GM21723 (cell line): ENCODE measurements around the gene MLST8.

Experiments
- ATAC-seq: cut with Tn5 transposase; IDR thresholded peaks from one replicate; pipeline ENCODE4 v1.9.1; 2021; ENCODE audit warnings: mild to moderate bottlenecking, moderate library complexity; ENCODE audit not compliant: unreplicated experiment

Gene MLST8

GRCh38 chr16:2173366-2173765, 31.9 kb upstream of the MLST8 start:
- no peak for ATAC-seq

GRCh38 chr16:2173916-2174315, 31.3 kb upstream of the MLST8 start:
- no peak for ATAC-seq

GRCh38 chr16:2174396-2175131, 30.7 kb upstream of the MLST8 start:
- no peak for ATAC-seq

- no peak for ATAC-seq
These were observed 29.8 kb upstream of the MLST8 start for GRCh38 chr16:2175454-2175853.

DNA sequence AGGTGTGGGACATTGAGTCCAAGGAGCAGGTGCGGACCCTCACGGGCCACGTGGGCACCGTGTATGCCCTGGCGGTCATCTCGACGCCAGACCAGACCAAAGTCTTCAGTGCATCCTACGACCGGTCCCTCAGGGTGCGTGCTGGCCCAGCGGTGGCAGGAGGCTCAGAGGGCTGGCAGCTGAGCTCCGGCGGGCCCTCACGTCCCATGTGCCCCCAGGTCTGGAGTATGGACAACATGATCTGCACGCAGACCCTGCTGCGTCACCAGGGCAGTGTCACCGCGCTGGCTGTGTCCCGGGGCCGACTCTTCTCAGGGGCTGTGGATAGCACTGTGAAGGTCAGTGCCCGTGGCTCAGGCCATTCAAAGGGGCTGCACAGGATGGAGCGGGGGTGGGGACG, 29.2 kb upstream of the MLST8 start:
- ATAC-seq, result no peak

DNA sequence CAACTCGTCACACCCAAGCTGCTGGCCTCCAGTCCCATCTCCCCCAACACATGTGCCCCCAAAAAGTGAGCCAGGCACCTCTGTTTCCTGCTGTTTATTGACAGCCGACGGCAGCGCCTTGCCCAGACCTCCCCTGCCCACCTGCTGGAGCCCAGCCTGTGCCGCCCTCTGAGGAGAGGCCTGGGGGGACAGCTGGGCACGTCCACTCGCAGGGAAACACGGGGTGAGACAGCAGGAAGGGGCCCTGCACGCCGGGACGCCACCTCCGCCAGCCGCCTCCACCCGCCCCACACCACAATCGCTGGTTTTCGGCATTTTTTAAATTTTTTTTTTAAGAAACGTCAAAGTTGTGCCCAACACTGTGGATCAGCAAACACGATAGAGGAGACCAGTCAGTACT, 28.2 kb upstream of the MLST8 start:
- ATAC-seq, result no peak

DNA sequence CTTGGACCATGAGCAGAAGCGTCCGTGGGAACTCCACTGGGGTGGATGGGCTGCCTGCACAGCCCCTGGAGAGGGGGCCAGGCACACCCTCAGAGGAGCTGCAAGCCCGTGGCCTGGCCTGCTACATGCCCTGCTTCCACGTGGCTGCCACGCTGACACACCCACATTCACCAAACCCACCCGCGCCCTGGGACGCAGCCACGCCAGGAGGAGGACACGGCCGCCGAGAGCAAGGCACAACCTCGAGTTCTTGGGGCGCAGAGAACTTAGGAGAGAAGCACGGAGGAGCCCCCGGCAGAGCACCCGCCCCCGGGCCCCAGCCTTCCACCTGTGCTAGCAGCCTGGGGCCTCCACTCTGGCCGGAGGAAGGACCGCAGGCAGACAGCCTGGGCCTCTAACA, 27.7 kb upstream of the MLST8 start:
- no peak for ATAC-seq

DNA sequence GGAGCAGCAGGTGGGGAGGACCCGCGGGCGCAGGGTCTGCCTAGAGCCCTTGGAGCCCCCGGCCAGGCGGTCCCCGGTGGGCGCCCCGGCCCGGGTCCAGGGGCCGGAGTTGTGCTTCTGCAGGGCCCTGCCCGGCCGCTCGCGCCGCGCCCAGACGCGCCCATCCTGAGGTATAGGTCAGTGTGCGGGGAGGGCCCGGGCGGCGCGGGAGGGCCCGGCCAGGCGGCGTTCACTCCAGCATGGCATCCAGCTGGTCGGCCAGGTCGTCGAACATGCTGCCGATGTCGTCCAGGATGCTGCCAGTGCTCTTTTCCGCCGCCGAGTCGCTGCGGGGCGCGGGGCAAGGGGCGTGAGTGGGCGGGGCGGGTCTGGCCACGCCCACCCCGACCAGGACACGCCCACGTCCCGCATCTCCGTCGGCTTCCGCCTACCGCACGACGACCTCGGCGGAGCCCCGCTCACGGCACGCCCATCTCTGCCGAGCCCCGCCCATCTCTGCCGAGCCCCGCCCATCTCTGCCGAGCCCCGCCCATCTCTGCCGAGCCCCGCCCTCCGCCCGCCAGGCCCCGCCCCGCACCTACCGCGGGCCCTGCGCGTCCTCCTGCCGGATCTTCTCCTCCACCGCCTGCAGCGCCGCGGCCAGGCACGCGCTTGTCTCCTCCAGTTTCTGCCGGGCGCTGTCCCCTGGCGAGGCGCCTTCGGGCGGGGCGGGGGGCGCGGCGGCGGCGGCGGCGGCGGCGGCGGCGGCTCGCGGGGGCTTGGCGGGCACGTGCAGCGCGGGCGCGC, 26.7 kb upstream of the MLST8 start:
- no peak for ATAC-seq

DNA sequence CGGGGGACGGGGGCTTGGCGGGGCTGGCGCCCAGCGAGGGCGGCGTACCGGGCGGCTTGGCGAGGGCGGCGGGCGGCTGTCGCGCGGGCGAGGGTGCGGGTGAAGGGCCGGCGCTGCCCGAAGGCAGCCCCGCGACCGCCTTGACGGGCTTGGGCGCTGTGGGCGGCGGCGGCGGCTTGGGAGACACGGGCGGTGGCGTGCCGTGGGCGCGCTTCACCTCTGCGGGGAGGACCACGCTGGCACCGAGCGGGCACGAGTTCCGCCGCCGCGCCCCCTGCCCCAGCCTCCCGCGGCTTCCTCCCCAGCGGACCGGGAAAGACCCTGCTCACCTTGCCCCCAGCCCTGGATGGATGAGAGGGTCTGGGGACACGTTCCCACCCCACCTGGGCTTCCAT, 26.1 kb upstream of the MLST8 start:
- ATAC-seq, result no peak

DNA sequence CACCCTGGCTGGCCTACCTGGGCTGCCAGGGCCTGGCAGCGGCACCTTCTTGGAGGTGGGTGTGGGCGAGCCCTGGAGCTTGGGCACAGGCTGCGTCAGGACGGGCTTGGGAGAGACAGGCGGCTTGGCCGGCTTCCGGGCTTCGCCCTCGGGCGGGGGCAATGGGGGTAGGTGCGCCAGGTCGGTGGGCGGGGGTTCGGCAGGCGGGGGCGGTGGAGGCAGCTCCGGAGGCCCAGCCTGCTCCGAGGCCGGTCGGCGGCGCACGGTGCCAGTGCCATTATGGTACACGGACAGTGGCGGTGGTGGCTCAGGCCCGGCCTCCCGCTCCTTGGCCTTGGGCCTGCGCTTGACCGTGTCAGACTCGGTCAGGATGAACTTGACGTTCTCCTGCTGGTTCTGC, 25.7 kb upstream of the MLST8 start:
- no peak for ATAC-seq

- ATAC-seq, result no peak
These were observed 24.8 kb upstream of the MLST8 start for GRCh38 chr16:2180461-2180860.

DNA sequence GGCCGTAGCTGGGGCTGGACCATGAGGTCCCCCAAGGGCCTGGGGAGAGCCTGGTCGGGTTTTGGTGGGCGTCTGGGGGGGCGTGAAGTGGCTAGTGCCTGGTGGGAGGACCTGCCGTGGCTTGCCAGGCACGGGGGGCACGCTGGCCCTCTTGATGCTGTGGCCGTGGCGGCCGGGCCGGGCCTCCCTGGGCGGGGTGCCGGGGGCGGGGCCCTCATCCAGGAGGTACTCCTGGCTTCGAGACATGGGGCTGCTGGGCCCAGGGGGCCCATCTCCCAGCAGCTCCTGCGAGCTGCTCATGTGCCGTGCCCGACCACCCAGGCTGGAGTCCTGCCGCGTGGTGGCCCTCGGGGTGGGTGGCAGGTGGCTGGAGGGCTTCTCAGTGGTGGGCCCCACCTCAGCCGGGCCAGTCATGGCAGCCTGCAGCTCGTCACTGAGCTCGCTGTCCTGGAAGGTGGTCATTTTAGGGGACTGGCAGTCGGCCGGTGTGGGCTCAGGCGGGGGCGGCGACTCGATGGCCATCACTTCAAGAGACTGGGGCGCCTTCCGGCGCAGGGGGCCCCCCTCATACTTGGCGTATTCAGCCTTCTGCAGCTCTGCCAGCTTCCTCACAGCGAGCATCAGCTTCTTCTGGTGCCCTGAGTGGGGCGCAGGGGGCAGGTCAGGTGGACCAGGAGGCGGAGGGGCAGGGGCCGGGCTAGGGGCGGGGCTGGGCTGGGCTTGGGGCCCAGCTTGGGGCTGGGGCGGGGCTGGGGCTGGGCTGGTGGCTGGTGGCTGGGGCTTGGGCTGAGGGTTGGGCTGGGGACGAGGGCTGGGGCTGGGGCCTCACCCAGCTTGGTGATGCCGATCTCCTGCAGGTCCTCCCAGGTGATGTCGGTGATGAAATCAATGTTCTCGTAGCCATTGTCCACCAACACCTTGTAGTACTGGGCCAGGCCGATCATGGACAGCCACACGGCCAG, 24.0 kb upstream of the MLST8 start:
- no peak for ATAC-seq

DNA sequence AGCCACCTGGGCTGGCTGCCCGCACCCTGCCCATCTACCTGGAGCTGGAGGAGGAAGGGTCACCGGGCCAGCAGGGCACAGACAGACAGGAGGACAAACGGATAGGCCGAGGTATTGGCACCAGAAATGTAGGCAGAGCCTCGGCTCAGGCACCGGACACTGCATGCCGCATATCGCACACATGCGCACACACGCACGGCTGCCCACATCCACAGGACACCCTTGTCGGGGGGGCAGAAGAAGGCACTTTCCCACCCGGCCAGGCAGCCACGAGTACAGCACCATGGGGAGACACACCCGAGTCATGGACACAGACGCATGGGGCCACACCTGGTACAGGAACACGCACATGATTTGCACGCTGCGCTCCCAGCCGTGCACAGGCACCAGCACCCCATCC, 23.3 kb upstream of the MLST8 start:
- no peak for ATAC-seq

DNA sequence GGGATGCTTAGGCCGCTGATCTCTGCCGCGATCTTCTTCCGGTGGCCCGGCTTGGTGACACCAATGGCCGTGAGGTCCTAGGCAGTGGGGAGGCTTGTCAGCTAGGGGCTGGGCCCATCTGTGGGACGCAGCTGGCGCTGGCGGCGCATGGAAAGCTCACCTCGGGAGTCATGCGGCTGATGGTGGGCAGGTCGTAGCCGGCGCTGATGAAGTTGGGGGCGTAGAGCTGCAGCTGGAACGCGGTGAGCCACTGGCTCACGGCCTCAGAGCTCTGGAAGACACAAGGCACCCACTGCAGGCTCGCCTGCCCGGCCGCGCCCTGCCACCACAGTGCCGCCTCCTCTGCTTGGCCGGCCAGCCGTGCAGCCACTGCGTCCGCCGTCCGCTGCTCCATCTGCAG, 21.6 kb upstream of the MLST8 start:
- ATAC-seq, result no peak

GRCh38 chr16:2184346-2184745, 20.9 kb upstream of the MLST8 start:
- ATAC-seq, result no peak

DNA sequence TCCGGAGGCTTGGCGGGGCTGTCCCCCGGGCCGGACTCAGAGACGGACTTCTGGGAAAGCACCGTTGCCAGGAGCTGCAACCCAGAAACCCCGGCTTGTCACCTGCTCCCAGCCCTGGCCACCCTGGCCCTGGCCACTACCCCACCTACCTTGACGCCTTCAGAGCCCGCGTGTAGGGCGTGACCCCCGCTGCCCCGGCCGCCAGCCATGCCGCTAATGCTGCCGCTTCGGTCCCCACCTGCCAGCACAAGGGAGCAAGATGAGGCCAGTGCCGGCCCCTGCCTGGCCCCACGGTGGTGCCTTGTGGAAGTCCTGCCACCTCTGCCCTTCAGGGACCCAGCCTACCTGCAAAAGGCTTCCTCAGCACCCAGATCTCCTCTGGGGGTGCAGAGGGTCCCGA, 20.3 kb upstream of the MLST8 start:
- ATAC-seq, result no peak

GRCh38 chr16:2186064-2186463, 19.2 kb upstream of the MLST8 start:
- ATAC-seq, result no peak

- ATAC-seq, result no peak
These were observed 18.7 kb upstream of the MLST8 start for GRCh38 chr16:2186505-2186904.

DNA sequence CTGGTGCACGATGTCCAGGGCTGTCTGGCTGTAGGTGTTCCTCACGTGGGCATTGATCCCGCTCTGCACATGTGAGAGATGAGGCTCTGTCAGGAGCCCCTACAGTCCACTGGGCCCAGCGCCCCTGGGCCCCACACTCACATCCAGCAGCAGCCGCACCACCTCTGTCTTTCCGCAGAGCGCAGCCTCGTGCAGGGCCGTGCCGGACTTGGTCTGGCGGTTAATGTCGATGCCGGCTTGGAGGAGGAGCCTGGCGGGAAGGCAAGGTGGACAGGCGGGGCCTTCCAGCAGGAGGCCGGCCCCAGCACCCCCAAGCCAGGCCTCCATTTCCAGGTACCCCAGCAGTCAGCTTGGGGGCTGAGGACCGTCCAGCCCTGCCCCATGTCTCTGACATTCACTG, 18.0 kb upstream of the MLST8 start:
- no peak for ATAC-seq

GRCh38 chr16:2188395-2188794, 16.9 kb upstream of the MLST8 start:
- ATAC-seq, result no peak

GRCh38 chr16:2189252-2189893, 15.9 kb upstream of the MLST8 start:
- ATAC-seq, result no peak
